Ascending aorta (tissue), 2 donors: ENCODE measurements around the gene ADCY1. TPM values are rescaled to one million over a fixed set of nuclear protein-coding genes. Genes with fewer than 3 reads are reported as not detected.

ENCODE experiments used
- DNase-seq, 2 donors: peaks; one replicate each; pipeline ENCODE4 v3.0.0-alpha.2; 2019; ENCODE audit warnings: low spot score in 2 of 2
- H3K27ac ChIP-seq, 2 donors: fragments of 200-600 bp; sonication (generic); one replicate each; pipeline ENCODE4 v1.5.1; 2016 to 2017; ENCODE audit warnings: mild to moderate bottlenecking in 1 of 2
- H3K27me3 ChIP-seq: fragments of 200-600 bp; sonication (generic); one replicate; pipeline ENCODE4 v1.5.1; 2017
- H3K36me3 ChIP-seq, 2 donors: fragments of 200-600 bp; sonication (generic); one replicate each; pipeline ENCODE4 v1.5.1; 2016
- H3K4me1 ChIP-seq, 2 donors: fragments of 200-600 bp; sonication (generic); one replicate each; pipeline ENCODE4 v1.5.1; 2016 to 2017; ENCODE audit warnings: mild to moderate bottlenecking in 1 of 2
- H3K4me3 ChIP-seq, 2 donors: fragments of 200-600 bp; sonication (generic); one replicate each; pipeline ENCODE4 v1.5.1; 2016 to 2017; ENCODE audit warnings: mild to moderate bottlenecking in 1 of 2
- H3K9me3 ChIP-seq, 2 donors: fragments of 200-600 bp; sonication (generic); one replicate each; pipeline ENCODE4 v1.5.1; 2016
- intact Hi-C: fragments of 100-400 bp; cut with DNase I; formaldehyde crosslinking; loops from one replicate; pipeline ENCODE4 v1.15.1; 2023
- total RNA-seq: library from RNA; depleted of rRNA; stranded (reverse); fragments of >200 nt; gene quantifications from one replicate; pipeline ENCODE4 v1.1.0, GENCODE V29; 2016
- TF ChIP-seq, protein P1 (sequence below), 3 experiments: fragments of 200-600 bp in 2 of 3; fragments of 450-650 bp in 1 of 3; sonication (generic) in 2 of 3; IDR thresholded peaks; one replicate each; pipeline ENCODE4 v1.5.1; 2016 to 2019; ENCODE audit warnings: antibody characterized with exemption in 3 of 3, mild to moderate bottlenecking in 1 of 3, moderate library complexity in 1 of 3

Gene ADCY1
- total RNA-seq, 1 donor from 2014 or later = 3.6 TPM

DNA sequence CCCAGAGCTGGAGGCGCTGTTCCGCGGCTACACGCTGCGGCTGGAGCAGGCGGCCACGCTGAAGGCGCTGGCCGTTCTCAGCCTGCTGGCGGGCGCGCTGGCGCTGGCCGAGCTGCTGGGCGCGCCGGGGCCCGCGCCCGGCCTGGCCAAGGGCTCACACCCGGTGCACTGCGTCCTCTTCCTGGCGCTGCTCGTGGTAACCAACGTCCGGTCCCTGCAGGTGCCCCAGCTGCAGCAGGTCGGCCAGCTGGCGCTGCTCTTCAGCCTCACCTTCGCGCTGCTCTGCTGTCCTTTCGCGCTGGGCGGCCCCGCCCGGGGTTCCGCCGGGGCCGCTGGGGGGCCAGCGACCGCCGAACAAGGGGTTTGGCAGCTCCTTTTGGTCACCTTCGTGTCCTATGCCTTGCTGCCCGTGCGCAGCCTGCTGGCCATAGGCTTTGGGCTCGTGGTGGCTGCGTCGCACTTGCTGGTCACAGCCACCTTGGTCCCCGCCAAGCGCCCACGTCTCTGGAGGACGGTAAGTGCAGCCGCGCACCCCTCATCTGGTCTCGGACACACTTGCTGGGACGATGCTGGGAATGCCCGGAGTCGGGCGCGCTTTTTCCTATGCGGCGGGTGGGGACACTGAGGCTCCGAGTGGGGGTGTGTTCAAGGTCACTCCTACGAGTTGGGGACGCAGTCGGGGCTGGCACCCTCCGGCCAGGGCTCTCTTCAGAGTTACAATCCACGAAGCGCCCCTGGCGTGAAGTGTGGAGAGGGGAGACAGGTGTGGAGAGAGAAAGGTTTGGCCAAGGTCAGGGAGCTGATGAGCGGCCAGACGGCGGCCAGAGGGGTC is 717 bp downstream of the ADCY1 start:
- Histone ChIP-seq H3K9me3 (no peaks in the 10 kb centered on the region), H3K27me3 (no peaks in the 10 kb centered on the region), H3K4me3 (peak overlapping the region; percentile 39 to 61), H3K36me3 (no peaks in the 10 kb centered on the region), H3K4me1 (peaks cover 0 to 4% of the 10 kb centered on the region in 2 donors), H3K27ac (no peak overlapping the region)
- intact Hi-C loops = no loop called here
- TF ChIP-seq, protein P1, sequence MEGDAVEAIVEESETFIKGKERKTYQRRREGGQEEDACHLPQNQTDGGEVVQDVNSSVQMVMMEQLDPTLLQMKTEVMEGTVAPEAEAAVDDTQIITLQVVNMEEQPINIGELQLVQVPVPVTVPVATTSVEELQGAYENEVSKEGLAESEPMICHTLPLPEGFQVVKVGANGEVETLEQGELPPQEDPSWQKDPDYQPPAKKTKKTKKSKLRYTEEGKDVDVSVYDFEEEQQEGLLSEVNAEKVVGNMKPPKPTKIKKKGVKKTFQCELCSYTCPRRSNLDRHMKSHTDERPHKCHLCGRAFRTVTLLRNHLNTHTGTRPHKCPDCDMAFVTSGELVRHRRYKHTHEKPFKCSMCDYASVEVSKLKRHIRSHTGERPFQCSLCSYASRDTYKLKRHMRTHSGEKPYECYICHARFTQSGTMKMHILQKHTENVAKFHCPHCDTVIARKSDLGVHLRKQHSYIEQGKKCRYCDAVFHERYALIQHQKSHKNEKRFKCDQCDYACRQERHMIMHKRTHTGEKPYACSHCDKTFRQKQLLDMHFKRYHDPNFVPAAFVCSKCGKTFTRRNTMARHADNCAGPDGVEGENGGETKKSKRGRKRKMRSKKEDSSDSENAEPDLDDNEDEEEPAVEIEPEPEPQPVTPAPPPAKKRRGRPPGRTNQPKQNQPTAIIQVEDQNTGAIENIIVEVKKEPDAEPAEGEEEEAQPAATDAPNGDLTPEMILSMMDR (IDR thresholded peaks at IDR 0.05) = no peak
- DNase-seq = peak in 1 of 2 donors; percentile 55

DNA sequence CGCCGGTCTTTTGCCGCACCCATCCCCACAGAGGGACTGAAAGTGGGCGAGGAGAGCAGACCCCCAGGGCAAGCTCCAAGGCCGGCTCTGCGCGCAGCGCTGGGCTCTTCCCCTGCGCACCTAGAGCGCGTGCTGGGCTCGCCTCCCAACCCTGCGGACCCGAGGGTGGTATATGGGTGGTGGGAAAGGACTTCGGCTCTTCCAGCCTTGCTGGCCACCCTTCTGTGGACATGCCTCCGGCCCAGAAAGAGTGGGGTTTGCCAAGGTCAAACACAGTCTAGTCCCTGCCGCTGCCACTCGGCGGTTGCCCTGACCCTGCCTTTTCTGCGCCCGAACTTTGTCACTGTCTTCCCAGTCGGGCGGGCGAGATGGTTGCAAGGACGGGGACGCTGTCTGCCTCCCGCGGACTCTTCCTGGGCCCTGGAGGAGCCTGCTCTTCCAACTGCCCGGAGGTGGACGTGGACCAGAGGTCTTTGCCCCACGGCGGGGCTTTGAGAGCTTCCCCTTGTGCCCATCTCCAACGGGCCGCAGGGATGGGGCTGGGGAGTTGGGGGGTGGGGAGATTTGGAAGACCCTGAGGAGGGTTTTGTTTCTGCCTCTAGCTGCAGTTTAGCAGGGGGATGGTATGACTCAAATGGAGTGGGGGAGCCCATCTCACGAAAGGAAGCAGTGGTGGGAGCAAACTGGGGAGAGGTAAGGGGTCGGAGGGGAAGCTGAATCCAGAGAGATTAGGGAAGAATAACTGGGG is 1.5 kb downstream of the ADCY1 start:
- no peaks in the 10 kb centered on the region for H3K36me3 ChIP-seq
- intact Hi-C loops = no loop called here
- H3K9me3 ChIP-seq = no peaks in the 10 kb centered on the region
- TF ChIP-seq, protein P1 (IDR thresholded peaks at IDR 0.05) = no peak
- H3K27ac ChIP-seq = no peak overlapping the region
- peaks cover 0 to 4% of the 10 kb centered on the region in 2 donors for H3K4me1 ChIP-seq
- DNase-seq = peak in 1 of 2 donors; percentile 52
- no peaks in the 10 kb centered on the region for H3K27me3 ChIP-seq
- peak overlapping the region in 1 of 2 donors; percentile 39 for H3K4me3 ChIP-seq

DNA sequence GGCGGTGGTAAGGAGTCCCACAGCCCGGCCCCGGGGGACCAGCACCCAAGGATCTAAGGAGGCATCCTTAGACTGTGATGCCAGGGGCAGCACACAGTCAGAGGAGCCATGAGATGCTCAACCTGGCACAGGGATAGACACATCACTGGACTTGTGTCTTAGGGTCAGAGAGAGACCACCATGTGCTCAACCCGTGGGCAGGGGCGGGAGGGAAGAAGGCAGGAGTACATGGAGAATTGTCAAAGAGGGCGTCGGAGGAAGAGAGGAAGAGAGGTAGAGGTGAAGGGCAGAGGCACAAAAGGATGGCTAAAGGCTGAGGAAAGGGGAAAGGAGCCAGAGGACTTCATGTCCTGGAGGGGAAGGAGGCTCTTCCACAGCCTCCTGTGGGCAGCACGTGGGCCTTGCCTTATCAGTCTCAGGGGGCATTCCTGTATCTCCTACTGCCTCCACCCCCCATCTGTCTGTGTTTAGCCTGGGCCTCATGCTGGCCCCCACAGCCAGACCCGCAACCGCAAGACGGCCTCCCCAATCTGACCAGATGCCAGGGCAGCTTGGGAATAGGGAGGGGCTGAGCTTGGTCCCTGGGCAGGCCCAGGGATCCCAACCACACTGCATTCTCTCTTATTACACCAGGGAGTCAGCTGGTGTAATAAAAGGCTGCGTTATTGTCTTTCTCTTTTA is 2.2 kb downstream of the ADCY1 start:
- H3K4me3 ChIP-seq = no peak overlapping the region
- peak in 1 of 2 donors; percentile 34 for DNase-seq
- TF ChIP-seq, protein P1 (IDR thresholded peaks at IDR 0.05) = no peak
- no peaks in the 10 kb centered on the region for H3K36me3 ChIP-seq
- intact Hi-C loops = no loop called here
- no peaks in the 10 kb centered on the region for H3K9me3 ChIP-seq
- H3K27me3 ChIP-seq = no peaks in the 10 kb centered on the region
- no peak overlapping the region for H3K27ac ChIP-seq
- H3K4me1 ChIP-seq = peaks cover 0 to 4% of the 10 kb centered on the region in 2 donors

- H3K27ac ChIP-seq = no peak overlapping the region
- no peaks in the 10 kb centered on the region for H3K36me3 ChIP-seq
- H3K4me3 ChIP-seq = no peak overlapping the region
- TF ChIP-seq, protein P1 (IDR thresholded peaks at IDR 0.05) = no peak
- DNase-seq = peak in 1 of 2 donors; percentile 53
- H3K27me3 ChIP-seq = no peaks in the 10 kb centered on the region
- H3K4me1 ChIP-seq = peaks cover 0 to 4% of the 10 kb centered on the region in 2 donors
- H3K9me3 ChIP-seq = no peaks in the 10 kb centered on the region
- intact Hi-C loops = no loop called here
Observed at GRCh38 chr7:45578022-45578421, 3.9 kb downstream of the ADCY1 start.

GRCh38 chr7:45578467-45578866 is 4.3 kb downstream of the ADCY1 start:
- TF ChIP-seq, protein P1 (IDR thresholded peaks at IDR 0.05) = no peak
- Histone ChIP-seq H3K9me3 (no peaks in the 10 kb centered on the region), H3K36me3 (no peaks in the 10 kb centered on the region), H3K4me3 (no peak overlapping the region), H3K4me1 (peaks cover 0 to 4% of the 10 kb centered on the region in 2 donors), H3K27me3 (no peaks in the 10 kb centered on the region), H3K27ac (no peak overlapping the region)
- intact Hi-C loops = no loop called here
- DNase-seq = peak in 1 of 2 donors; percentile 19
